ENCODE results near the gene UST. TPM values are rescaled to one million over a fixed set of nuclear protein-coding genes. Genes with fewer than 3 reads are reported as not detected.

Gene UST
- total RNA-seq, 1 experiment from 2014 or later = 10.0 TPM

DNA sequence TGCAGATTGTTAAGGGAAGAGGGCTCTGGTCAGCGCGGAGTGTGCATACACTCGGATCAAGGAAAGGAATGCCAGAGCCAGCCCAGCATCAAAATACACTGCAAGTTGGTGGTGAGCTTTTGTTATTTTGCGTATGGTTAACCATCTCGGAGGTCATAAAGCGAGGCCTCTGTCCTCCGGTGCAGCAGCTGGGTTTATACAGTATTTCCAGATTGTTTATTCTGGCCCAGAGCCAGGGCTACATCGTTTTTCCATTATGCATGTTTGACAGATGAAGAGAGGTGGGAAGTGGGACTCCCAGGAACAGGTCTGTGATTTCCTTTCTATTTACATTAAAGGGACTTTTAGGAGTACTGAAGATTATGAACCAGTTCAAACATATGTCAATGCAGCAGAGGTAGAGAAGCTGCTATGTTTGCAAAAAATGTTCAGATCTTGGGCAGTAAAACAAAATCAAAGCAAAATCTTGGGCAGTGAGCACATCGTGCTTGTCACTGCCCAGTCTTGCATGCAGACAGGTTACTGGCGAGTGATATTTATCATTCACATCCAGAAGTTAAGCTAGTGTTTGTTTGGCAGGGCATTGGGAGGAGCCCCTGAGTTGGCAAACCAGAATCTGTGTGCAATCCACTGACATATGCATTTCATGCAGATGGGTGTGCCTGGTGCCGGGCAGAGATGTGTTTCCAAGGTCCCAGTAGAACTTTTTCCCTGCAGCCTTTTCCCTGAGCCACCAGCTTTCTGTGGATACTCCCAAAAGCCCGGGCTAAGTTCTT is 314.3 kb downstream of the UST start:
- ChIA-PET POLR2A (interaction anchor here (1.0 to 8.2 kb wide), 9 partner anchors 9 to 586 kb away, joined by 3 to 78 read pairs (median 8); no protein-coding TSS in a partner anchor), CTCF (interaction anchor here (0.6 to 2.0 kb wide), 7 partner anchors 14 to 483 kb away, joined by 3 to 11 read pairs (median 3); no protein-coding TSS in a partner anchor)
- Mint-ChIP-seq H3K27ac (ENCODE audit: low read depth, unreplicated experiment) (peak overlapping the region; percentile 63), H3K36me3 (ENCODE audit: insufficient read depth, unreplicated experiment) (no peaks in the 10 kb centered on the region), H3K4me3 (ENCODE audit: unreplicated experiment) (no peak overlapping the region), H3K9me3 (ENCODE audit: unreplicated experiment) (no peaks in the 10 kb centered on the region), H3K27me3 (ENCODE audit: insufficient read depth, unreplicated experiment) (no peaks in the 10 kb centered on the region), H3K4me1 (ENCODE audit: insufficient read depth, unreplicated experiment) (peaks cover 10% of the 10 kb centered on the region)
- DNase-seq (ENCODE audit: unreplicated experiment) = peak; percentile 74
- BruUV-seq (replicated peaks) = no TSS peak
- no peak for TF ChIP-seq CTCF (IDR thresholded peaks at IDR 0.05; ENCODE audit: unreplicated experiment)
- intact Hi-C loops (cut with micrococcal nuclease) = no loop called here

DNA sequence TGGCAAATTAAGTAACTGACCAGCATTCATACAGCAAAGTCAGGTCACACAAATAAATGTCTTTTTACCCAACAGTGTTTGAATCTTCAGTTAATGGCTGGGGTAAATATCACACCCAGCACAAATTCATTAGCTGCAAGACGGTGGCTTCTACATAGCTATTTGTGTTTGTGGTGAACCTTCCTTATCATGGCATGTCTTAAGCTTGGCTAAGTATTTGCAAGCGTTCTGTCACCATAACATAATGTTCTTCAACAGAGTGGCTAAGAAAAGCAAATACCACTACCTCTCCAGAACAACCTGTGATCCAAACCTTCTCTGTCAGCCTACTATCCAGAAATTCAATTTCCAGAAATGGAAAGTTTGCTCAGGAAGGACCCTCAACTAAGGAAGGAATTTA is 315.1 kb downstream of the UST start:
- intact Hi-C loops (cut with micrococcal nuclease) = no loop called here
- ChIA-PET POLR2A (interaction anchor here (0.6 to 8.2 kb wide), 12 partner anchors 10 to 585 kb away, joined by 3 to 78 read pairs (median 5); partner anchors contain the start of gene TAB2), CTCF (interaction anchor here (0.6 to 2.0 kb wide), 5 partner anchors 13 to 484 kb away, joined by 3 to 11 read pairs (median 5); no protein-coding TSS in a partner anchor)
- Mint-ChIP-seq H3K4me3 (ENCODE audit: unreplicated experiment) (no peak overlapping the region), H3K4me1 (ENCODE audit: insufficient read depth, unreplicated experiment) (peaks cover 10% of the 10 kb centered on the region), H3K9me3 (ENCODE audit: unreplicated experiment) (no peaks in the 10 kb centered on the region), H3K27ac (ENCODE audit: low read depth, unreplicated experiment) (no peak overlapping the region), H3K36me3 (ENCODE audit: insufficient read depth, unreplicated experiment) (no peaks in the 10 kb centered on the region), H3K27me3 (ENCODE audit: insufficient read depth, unreplicated experiment) (no peaks in the 10 kb centered on the region)
- no peak for DNase-seq (ENCODE audit: unreplicated experiment)
- no peak for TF ChIP-seq CTCF (IDR thresholded peaks at IDR 0.05; ENCODE audit: unreplicated experiment)
- BruUV-seq (replicated peaks) = no TSS peak

- no peak for TF ChIP-seq CTCF (IDR thresholded peaks at IDR 0.05; ENCODE audit: unreplicated experiment)
- no peaks in the 10 kb centered on the region for H3K27me3 Mint-ChIP-seq (ENCODE audit: insufficient read depth, unreplicated experiment)
- H3K4me3 Mint-ChIP-seq (ENCODE audit: unreplicated experiment) = no peak overlapping the region
- no peak overlapping the region for H3K27ac Mint-ChIP-seq (ENCODE audit: low read depth, unreplicated experiment)
- peaks cover 10% of the 10 kb centered on the region for H3K4me1 Mint-ChIP-seq (ENCODE audit: insufficient read depth, unreplicated experiment)
- DNase-seq (ENCODE audit: unreplicated experiment) = no peak
- ChIA-PET POLR2A (interaction anchor here (0.6 to 8.2 kb wide), 7 partner anchors 13 to 1306 kb away, joined by 3 to 78 read pairs (median 14); partner anchors contain the start of gene TAB2), CTCF (interaction anchor here (1.2 kb wide), 1 partner anchor 30 kb away, joined by 3 read pairs; no protein-coding TSS in a partner anchor)
- H3K9me3 Mint-ChIP-seq (ENCODE audit: unreplicated experiment) = no peaks in the 10 kb centered on the region
- BruUV-seq (replicated peaks) = no TSS peak
- intact Hi-C loops (cut with micrococcal nuclease) = no loop called here
- no peaks in the 10 kb centered on the region for H3K36me3 Mint-ChIP-seq (ENCODE audit: insufficient read depth, unreplicated experiment)
Measured at GRCh38 chr6:149062653-149063348, 316.0 kb downstream of the UST start.

DNA sequence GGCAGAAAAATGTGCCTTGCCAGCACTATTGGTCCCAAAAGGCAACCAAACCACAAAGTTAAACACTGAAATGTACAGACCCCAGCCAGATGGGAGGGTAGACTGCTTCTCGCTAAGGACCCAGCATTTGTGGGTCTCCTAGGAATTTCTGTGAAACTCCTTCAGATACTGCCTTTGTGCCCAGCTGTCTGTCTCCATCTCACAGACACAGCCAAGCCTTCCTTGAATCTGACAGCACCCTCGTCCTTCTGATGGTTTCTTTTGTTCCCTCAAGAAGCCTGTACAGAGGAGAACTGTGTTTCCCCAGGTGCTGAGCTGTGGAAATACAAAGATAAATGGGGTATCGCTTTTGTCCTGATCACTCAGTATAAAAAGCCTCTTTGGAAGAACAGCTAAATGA is 316.6 kb downstream of the UST start:
- no TSS peak for BruUV-seq (replicated peaks)
- intact Hi-C loops (cut with micrococcal nuclease) = no loop called here
- ChIA-PET CTCF (interaction anchor here (1.2 kb wide), 1 partner anchor 31 kb away, joined by 3 read pairs; no protein-coding TSS in a partner anchor), POLR2A (interaction anchor here (0.6 to 8.2 kb wide), 4 partner anchors 12 to 1306 kb away, joined by 3 to 78 read pairs (median 32); no protein-coding TSS in a partner anchor)
- TF ChIP-seq CTCF (IDR thresholded peaks at IDR 0.05; ENCODE audit: unreplicated experiment) = no peak
- Mint-ChIP-seq H3K4me3 (ENCODE audit: unreplicated experiment) (no peak overlapping the region), H3K4me1 (ENCODE audit: insufficient read depth, unreplicated experiment) (peaks cover 10% of the 10 kb centered on the region), H3K27ac (ENCODE audit: low read depth, unreplicated experiment) (no peak overlapping the region), H3K9me3 (ENCODE audit: unreplicated experiment) (no peaks in the 10 kb centered on the region), H3K27me3 (ENCODE audit: insufficient read depth, unreplicated experiment) (no peaks in the 10 kb centered on the region), H3K36me3 (ENCODE audit: insufficient read depth, unreplicated experiment) (no peaks in the 10 kb centered on the region)
- DNase-seq (ENCODE audit: unreplicated experiment) = no peak

All from MCF 10A (cell line).